Activated B cell treated with CpG ODN at 0.5 μM for 24 hours (primary cell): Measurements from ENCODE around the gene HES4. TPM values are rescaled to one million over a fixed set of nuclear protein-coding genes. Genes with fewer than 3 reads are reported as not detected.

Experiments used
- ATAC-seq: fragments of 200-7000 bp; cut with Tn5 transposase; one replicate; pipeline ENCODE4 v1.10.0; 2021; ENCODE audit warnings: low read depth, mild to moderate bottlenecking, moderate library complexity
- CTCF ChIA-PET: fragments of 350-600 bp; sonication (Branson Sonifier 250); formaldehyde crosslinking; loops from one replicate; lab custom pipeline; 2021; ENCODE audit warnings: antibody characterized with exemption; lab: Charles Lee
- POLR2A ChIA-PET: fragments of 350-600 bp; sonication (Branson Sonifier 250); formaldehyde crosslinking; loops from one replicate; lab custom pipeline; 2021; ENCODE audit warnings: antibody characterized with exemption; lab: Charles Lee
- DNase-seq: peaks from one replicate; pipeline ENCODE4 v3.0.0; 2022
- H3K27ac Mint-ChIP-seq: one replicate; pipeline ENCODE4 v1.8.0; 2020; ENCODE audit warnings: mixed read lengths
- H3K27me3 Mint-ChIP-seq: one replicate; pipeline ENCODE4 v1.8.0; 2021; ENCODE audit warnings: mixed read lengths
- H3K36me3 Mint-ChIP-seq: one replicate; pipeline ENCODE4 v1.8.0; 2021; ENCODE audit warnings: low read depth, mixed read lengths
- H3K4me1 Mint-ChIP-seq: one replicate; pipeline ENCODE4 v1.8.0; 2021; ENCODE audit warnings: mixed read lengths
- H3K4me3 Mint-ChIP-seq: one replicate; pipeline ENCODE4 v1.8.0; 2020; ENCODE audit warnings: mild to moderate bottlenecking, mixed read lengths
- H3K9me3 Mint-ChIP-seq: one replicate; pipeline ENCODE4 v1.8.0; 2020; ENCODE audit warnings: mixed read lengths
- CTCF ChIP-seq: fragments of 200-600 bp; IDR thresholded peaks from one replicate; pipeline ENCODE4 v1.8.0; 2022; ENCODE audit warnings: antibody characterized with exemption, mild to moderate bottlenecking
- intact Hi-C: fragments of 100-400 bp; cut with micrococcal nuclease; formaldehyde crosslinking; loops from one replicate; pipeline ENCODE4 v1.15.1; 2024
- total RNA-seq: library from RNA; stranded (reverse); gene quantifications from 2 replicates; pipeline ENCODE4 v1.2.3, GENCODE V29; 2022

Gene HES4
- total RNA-seq, 1 donor from 2014 or later = 0.67 TPM

- H3K27me3 Mint-ChIP-seq = peaks cover 10% of the 10 kb centered on the region
- no peak overlapping the region for H3K27ac Mint-ChIP-seq
- no peaks in the 10 kb centered on the region for H3K36me3 Mint-ChIP-seq
Measured at GRCh38 chr1:1024771-1025699, 25.1 kb upstream of the HES4 start.

GRCh38 chr1:1024149-1024770, 24.4 kb upstream of the HES4 start:
- DNase-seq = no peak
- Mint-ChIP-seq H3K27me3 (peaks cover 10% of the 10 kb centered on the region), H3K27ac (no peak overlapping the region), H3K4me3 (no peak overlapping the region), H3K4me1 (peaks cover 3% of the 10 kb centered on the region), H3K36me3 (no peaks in the 10 kb centered on the region), H3K9me3 (no peaks in the 10 kb centered on the region)
- no peak for TF ChIP-seq CTCF
- intact Hi-C loops = no loop called here
- ChIA-PET CTCF (interaction anchor here (0.8 kb wide), 1 partner anchor 267 kb away, joined by 3 read pairs; no protein-coding TSS in a partner anchor), POLR2A (interaction anchor here (1.1 kb wide), 2 partner anchors 11 to 14 kb away, joined by 3 read pairs; partner anchors contain the start of gene ISG15)
- ATAC-seq = no peak

More at GRCh38 chr1:1024771-1025699, 25.1 kb upstream of the HES4 start:
- DNase-seq (no peak), ATAC-seq (no peak)
- Mint-ChIP-seq H3K9me3 (no peaks in the 10 kb centered on the region), H3K4me3 (no peak overlapping the region), H3K4me1 (peaks cover 3% of the 10 kb centered on the region)
- intact Hi-C loops = no loop called here
- no peak for TF ChIP-seq CTCF
- ChIA-PET POLR2A (interaction anchor here (1.1 to 1.3 kb wide), 2 partner anchors 15 to 38 kb away, joined by 3 read pairs; no protein-coding TSS in a partner anchor), CTCF (interaction anchor here (0.8 kb wide), 1 partner anchor 267 kb away, joined by 3 read pairs; no protein-coding TSS in a partner anchor)

- H3K27me3 Mint-ChIP-seq = peaks cover 10% of the 10 kb centered on the region
- peaks cover 6% of the 10 kb centered on the region for H3K4me1 Mint-ChIP-seq
- ATAC-seq (no peak), DNase-seq (no peak)
- no peak for TF ChIP-seq CTCF
- H3K9me3 Mint-ChIP-seq = no peaks in the 10 kb centered on the region
- ChIA-PET POLR2A (interaction anchor here (1.1 kb wide), 2 partner anchors 10 to 14 kb away, joined by 3 read pairs; partner anchors contain the start of gene ISG15), CTCF (interaction anchor here (0.8 kb wide), 1 partner anchor 268 kb away, joined by 3 read pairs; no protein-coding TSS in a partner anchor)
- no peaks in the 10 kb centered on the region for H3K36me3 Mint-ChIP-seq
- no peak overlapping the region for H3K27ac Mint-ChIP-seq
- no peak overlapping the region for H3K4me3 Mint-ChIP-seq
- intact Hi-C loops = no loop called here
Measured at GRCh38 chr1:1023700-1024099, 23.8 kb upstream of the HES4 start.

GRCh38 chr1:1022302-1023009, 22.6 kb upstream of the HES4 start:
- no peak overlapping the region for H3K4me3 Mint-ChIP-seq
- ATAC-seq = no peak
- DNase-seq = no peak
- H3K27me3 Mint-ChIP-seq = peaks cover 10% of the 10 kb centered on the region
- no peaks in the 10 kb centered on the region for H3K36me3 Mint-ChIP-seq
- intact Hi-C loops = no loop called here
- H3K9me3 Mint-ChIP-seq = no peaks in the 10 kb centered on the region
- CTCF ChIA-PET = no interaction called here
- TF ChIP-seq CTCF = no peak
- H3K27ac Mint-ChIP-seq = no peak overlapping the region
- peaks cover 7% of the 10 kb centered on the region for H3K4me1 Mint-ChIP-seq
- POLR2A ChIA-PET = interaction anchor here (1.1 kb wide), 1 partner anchor 9 kb away, joined by 5 read pairs; the partner anchor contains the start of gene ISG15
